ENCODE measurements around the gene BICD1. TPM values are rescaled to one million over a fixed set of nuclear protein-coding genes. Genes with fewer than 3 reads are reported as not detected.

BICD1 gene
- total and polyA plus RNA-seq, 4 donors: 0.46 to 3.4 (median 1.1) TPM

DNA sequence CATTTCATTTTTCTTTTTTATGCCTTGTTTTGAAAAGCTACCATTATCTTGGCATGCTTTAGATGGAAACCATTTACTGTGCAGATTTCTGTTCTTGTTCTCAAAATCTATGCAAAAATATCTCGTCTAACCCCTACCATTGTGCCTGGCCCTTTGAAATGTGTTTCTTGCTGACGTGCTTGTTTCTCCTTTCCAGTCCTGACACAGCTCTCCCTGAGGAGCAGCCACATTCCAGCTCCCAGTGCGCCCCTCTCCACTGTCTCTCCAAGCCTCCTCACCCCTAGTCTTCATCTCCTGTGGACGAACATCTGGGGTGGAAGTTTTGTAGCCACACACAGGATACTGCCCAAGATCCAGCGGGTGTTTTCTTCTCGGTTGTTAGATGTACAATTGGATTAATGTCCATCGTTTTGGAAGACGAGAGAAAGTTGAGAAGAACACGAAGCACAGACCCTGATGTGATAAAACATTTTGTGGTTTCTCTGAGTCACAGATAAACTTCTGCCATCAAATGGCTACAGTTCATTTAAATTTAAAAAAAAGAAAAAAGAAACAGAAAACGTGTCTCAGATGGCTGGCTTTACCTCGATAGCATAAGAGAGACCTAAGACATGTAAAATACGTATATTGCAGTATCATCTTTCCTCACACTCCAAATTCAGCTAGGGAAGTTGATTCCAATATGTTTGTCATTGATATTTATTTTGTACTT is 270.9 kb downstream of the BICD1 start:
- Histone ChIP-seq H3K9me3 (ENCODE audit: control insufficient read depth in 4 of 4, low read length in 3 of 4) (no peaks in the 10 kb centered on the region), H3K36me3 (ENCODE audit: control insufficient read depth in 4 of 4, insufficient read depth in 3 of 4, low read depth in 1 of 4, low read length in 3 of 4) (no peaks in the 10 kb centered on the region), H3K27ac (ENCODE audit: low read depth in 1 of 2, low read length in 2 of 2) (no peak overlapping the region), H3K4me1 (ENCODE audit: control insufficient read depth in 4 of 4, insufficient read depth in 4 of 4, low read length in 3 of 4) (peaks cover 0 to 3% (median 0%) of the 10 kb centered on the region in 4 donors), H3K9ac (ENCODE audit: low read depth in 1 of 2, low read length in 2 of 2) (no peak overlapping the region), H3K27me3 (ENCODE audit: control insufficient read depth in 4 of 4, insufficient read depth in 4 of 4, low read length in 3 of 4) (no peaks in the 10 kb centered on the region), H3K4me3 (ENCODE audit: low read depth in 1 of 3, low read length in 3 of 3) (no peak overlapping the region)
- 85% methylated on average over 12 of the region's 12 CpGs for WGBS
- TF ChIP-seq, protein P1, sequence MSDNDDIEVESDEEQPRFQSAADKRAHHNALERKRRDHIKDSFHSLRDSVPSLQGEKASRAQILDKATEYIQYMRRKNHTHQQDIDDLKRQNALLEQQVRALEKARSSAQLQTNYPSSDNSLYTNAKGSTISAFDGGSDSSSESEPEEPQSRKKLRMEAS (IDR thresholded peaks at IDR 0.05): no peak
- TF ChIP-seq RAD21 (IDR thresholded peaks at IDR 0.05): no peak
- no peak for TF ChIP-seq SP1 (IDR thresholded peaks at IDR 0.05)
- TF ChIP-seq, protein P2, sequence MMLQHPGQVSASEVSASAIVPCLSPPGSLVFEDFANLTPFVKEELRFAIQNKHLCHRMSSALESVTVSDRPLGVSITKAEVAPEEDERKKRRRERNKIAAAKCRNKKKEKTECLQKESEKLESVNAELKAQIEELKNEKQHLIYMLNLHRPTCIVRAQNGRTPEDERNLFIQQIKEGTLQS (IDR thresholded peaks at IDR 0.05): no peak
- TF ChIP-seq, protein P3, sequence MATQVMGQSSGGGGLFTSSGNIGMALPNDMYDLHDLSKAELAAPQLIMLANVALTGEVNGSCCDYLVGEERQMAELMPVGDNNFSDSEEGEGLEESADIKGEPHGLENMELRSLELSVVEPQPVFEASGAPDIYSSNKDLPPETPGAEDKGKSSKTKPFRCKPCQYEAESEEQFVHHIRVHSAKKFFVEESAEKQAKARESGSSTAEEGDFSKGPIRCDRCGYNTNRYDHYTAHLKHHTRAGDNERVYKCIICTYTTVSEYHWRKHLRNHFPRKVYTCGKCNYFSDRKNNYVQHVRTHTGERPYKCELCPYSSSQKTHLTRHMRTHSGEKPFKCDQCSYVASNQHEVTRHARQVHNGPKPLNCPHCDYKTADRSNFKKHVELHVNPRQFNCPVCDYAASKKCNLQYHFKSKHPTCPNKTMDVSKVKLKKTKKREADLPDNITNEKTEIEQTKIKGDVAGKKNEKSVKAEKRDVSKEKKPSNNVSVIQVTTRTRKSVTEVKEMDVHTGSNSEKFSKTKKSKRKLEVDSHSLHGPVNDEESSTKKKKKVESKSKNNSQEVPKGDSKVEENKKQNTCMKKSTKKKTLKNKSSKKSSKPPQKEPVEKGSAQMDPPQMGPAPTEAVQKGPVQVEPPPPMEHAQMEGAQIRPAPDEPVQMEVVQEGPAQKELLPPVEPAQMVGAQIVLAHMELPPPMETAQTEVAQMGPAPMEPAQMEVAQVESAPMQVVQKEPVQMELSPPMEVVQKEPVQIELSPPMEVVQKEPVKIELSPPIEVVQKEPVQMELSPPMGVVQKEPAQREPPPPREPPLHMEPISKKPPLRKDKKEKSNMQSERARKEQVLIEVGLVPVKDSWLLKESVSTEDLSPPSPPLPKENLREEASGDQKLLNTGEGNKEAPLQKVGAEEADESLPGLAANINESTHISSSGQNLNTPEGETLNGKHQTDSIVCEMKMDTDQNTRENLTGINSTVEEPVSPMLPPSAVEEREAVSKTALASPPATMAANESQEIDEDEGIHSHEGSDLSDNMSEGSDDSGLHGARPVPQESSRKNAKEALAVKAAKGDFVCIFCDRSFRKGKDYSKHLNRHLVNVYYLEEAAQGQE (IDR thresholded peaks at IDR 0.05): no peak
- TF ChIP-seq, protein P4, sequence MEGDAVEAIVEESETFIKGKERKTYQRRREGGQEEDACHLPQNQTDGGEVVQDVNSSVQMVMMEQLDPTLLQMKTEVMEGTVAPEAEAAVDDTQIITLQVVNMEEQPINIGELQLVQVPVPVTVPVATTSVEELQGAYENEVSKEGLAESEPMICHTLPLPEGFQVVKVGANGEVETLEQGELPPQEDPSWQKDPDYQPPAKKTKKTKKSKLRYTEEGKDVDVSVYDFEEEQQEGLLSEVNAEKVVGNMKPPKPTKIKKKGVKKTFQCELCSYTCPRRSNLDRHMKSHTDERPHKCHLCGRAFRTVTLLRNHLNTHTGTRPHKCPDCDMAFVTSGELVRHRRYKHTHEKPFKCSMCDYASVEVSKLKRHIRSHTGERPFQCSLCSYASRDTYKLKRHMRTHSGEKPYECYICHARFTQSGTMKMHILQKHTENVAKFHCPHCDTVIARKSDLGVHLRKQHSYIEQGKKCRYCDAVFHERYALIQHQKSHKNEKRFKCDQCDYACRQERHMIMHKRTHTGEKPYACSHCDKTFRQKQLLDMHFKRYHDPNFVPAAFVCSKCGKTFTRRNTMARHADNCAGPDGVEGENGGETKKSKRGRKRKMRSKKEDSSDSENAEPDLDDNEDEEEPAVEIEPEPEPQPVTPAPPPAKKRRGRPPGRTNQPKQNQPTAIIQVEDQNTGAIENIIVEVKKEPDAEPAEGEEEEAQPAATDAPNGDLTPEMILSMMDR (IDR thresholded peaks at IDR 0.05; ENCODE audit: low read depth, low read length, missing input control): no peak
- TF ChIP-seq YY1 (IDR thresholded peaks at IDR 0.05): no peak
- DNase-seq (ENCODE audit: low spot score): no peak

DNA sequence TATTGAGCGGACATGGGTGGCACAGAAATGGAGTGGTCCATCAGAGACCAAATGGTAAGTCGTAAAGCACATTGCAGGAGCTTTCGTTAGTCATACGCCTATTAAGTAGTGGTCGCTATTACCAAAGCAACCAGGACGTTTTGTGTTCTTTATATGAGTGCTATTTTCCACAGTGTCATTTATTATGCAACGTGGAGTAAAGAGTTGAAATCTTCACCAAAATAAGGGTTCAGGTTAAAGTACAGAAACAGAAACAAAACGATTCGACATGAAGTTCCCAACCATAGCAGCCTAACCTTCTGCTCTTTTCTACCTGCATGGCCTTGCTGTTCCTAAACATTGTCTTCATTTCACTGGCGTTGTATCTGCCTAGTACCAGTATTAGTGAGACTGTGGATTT is 272.6 kb downstream of the BICD1 start:
- no peak overlapping the region for H3K27ac ChIP-seq (ENCODE audit: low read depth in 1 of 2, low read length in 2 of 2)
- WGBS: 80% methylated on average over 10 of the region's 10 CpGs
- no peaks in the 10 kb centered on the region for H3K36me3 ChIP-seq (ENCODE audit: control insufficient read depth in 4 of 4, insufficient read depth in 3 of 4, low read depth in 1 of 4, low read length in 3 of 4)
- no peak overlapping the region for H3K9ac ChIP-seq (ENCODE audit: low read depth in 1 of 2, low read length in 2 of 2)
- no peak overlapping the region for H3K4me3 ChIP-seq (ENCODE audit: low read depth in 1 of 3, low read length in 3 of 3)
- no peaks in the 10 kb centered on the region for H3K9me3 ChIP-seq (ENCODE audit: control insufficient read depth in 4 of 4, low read length in 3 of 4)
- no peak for TF ChIP-seq RAD21 (IDR thresholded peaks at IDR 0.05)
- TF ChIP-seq SP1 (IDR thresholded peaks at IDR 0.05): no peak
- TF ChIP-seq NR2F2 (IDR thresholded peaks at IDR 0.05): no peak
- TF ChIP-seq RXRA (IDR thresholded peaks at IDR 0.05): no peak
- TF ChIP-seq HNF4A (conservative IDR thresholded peaks at IDR 0.05): no peak
- no peak for TF ChIP-seq GABPA (IDR thresholded peaks at IDR 0.05 in 1 of 2, conservative IDR thresholded peaks at IDR 0.05 in 1 of 2)
- no peak for TF ChIP-seq FOXA2 (IDR thresholded peaks at IDR 0.05)
- no peak for DNase-seq (ENCODE audit: low spot score)
- H3K4me1 ChIP-seq (ENCODE audit: control insufficient read depth in 4 of 4, insufficient read depth in 4 of 4, low read length in 3 of 4): peaks cover 0 to 3% (median 0%) of the 10 kb centered on the region in 4 donors
- no peaks in the 10 kb centered on the region for H3K27me3 ChIP-seq (ENCODE audit: control insufficient read depth in 4 of 4, insufficient read depth in 4 of 4, low read length in 3 of 4)
